Measurements from ENCODE around the gene XKR7. TPM values are rescaled to one million over a fixed set of nuclear protein-coding genes. Genes with fewer than 3 reads are reported as not detected.

Gene XKR7
- total and polyA plus RNA-seq, 2 donors (not counting 3 experiments of a cell fraction or from before 2014, with no cell fraction given) = 0.04 TPM; not detected in 1

GRCh38 chr20:32021091-32021490 is 53.1 kb downstream of the XKR7 start:
- intact Hi-C loops (cut with micrococcal nuclease) = no loop called here
- BruUV-seq (replicated peaks) = no TSS peak
- H3K4me3 ChIP-seq (replicated peaks in 1 of 3; ENCODE audit: insufficient read depth in 1 of 3, low read depth in 1 of 3, low read length in 3 of 3) = no peak overlapping the region
- no peaks in the 10 kb centered on the region for H3K9me1 ChIP-seq (replicated peaks; ENCODE audit: control insufficient read depth, extremely low read depth, insufficient read depth, low read length)
- POLR2A ChIA-PET = no interaction called here
- H4K20me1 ChIP-seq (replicated peaks; ENCODE audit: control insufficient read depth, extremely low read depth, insufficient read depth, low read length) = no peaks in the 10 kb centered on the region
- H3K79me2 ChIP-seq (ENCODE audit: control insufficient read depth, insufficient read depth, low read length) = no peaks in the 10 kb centered on the region
- no peak for FAIRE-seq
- no peak overlapping the region for H2AFZ ChIP-seq (ENCODE audit: low read depth, low read length)
- H3K4me2 ChIP-seq (ENCODE audit: insufficient read depth, low read length) = no peak overlapping the region
- no peak overlapping the region for H3K9ac ChIP-seq (replicated peaks; ENCODE audit: extremely low read depth, insufficient read depth, low read length)
- H3K9me3 ChIP-seq (replicated peaks; ENCODE audit: control insufficient read depth, insufficient read depth, low read length) = no peaks in the 10 kb centered on the region
- H3K4me1 ChIP-seq (ENCODE audit: control insufficient read depth, extremely low read depth, insufficient read depth, low read length) = peaks cover 6% of the 10 kb centered on the region
- no peaks in the 10 kb centered on the region for H3K36me3 ChIP-seq (ENCODE audit: control insufficient read depth in 2 of 2, extremely low read depth in 1 of 2, insufficient read depth in 2 of 2, low read length in 2 of 2)
- TF ChIP-seq CTCF (IDR thresholded peaks at IDR 0.05; ENCODE audit: extremely low read depth in 1 of 2, insufficient read depth in 1 of 2, low read depth in 1 of 2, low read length in 2 of 2) (no peak), MYC (IDR thresholded peaks at IDR 0.05; ENCODE audit: low read depth, low read length) (no peak), POLR2A (IDR thresholded peaks at IDR 0.05; ENCODE audit: low read depth, low read length) (no peak), EZH2 (IDR thresholded peaks at IDR 0.05; ENCODE audit: borderline replicate concordance, low read depth, low read length, severe bottlenecking) (no peak), FOS (IDR thresholded peaks at IDR 0.05; ENCODE audit: borderline replicate concordance, insufficient read depth, low read length) (no peak), POLR2AphosphoS5 (IDR thresholded peaks at IDR 0.05; ENCODE audit: insufficient read depth, low read depth, low read length) (no peak), MAX (IDR thresholded peaks at IDR 0.05; ENCODE audit: insufficient read depth, insufficient read length) (no peak)
- no peaks in the 10 kb centered on the region for H3K27me3 ChIP-seq (ENCODE audit: control insufficient read depth in 2 of 2, insufficient read depth in 2 of 2, low read length in 2 of 2)
- dilution Hi-C loops (cut with MboI; ENCODE audit: extremely low pct_ligation_motif_present, low sequenced_read_pairs) = no loop called here
- H3K27ac ChIP-seq (ENCODE audit: insufficient read depth, low read depth, low read length) = no peak overlapping the region
- CTCF ChIA-PET = interaction anchor here (1.1 to 4.6 kb wide), 3 partner anchors 10 to 169 kb away, joined by 3 to 36 read pairs (median 4); no protein-coding TSS in a partner anchor
- DNase-seq (ENCODE audit: low read depth, low spot score) = no peak
